ENCODE measurements around the gene PNPLA3. TPM values are rescaled to one million over a fixed set of nuclear protein-coding genes. Genes with fewer than 3 reads are reported as not detected.

The PNPLA3 gene
- polyA plus RNA-seq, 1 of the 3 experiments (the other 2 are of a cell fraction) = 3.2 TPM

GRCh38 chr22:43931771-43932170 lies 8.2 kb downstream of the PNPLA3 start:
- no peaks in the 10 kb centered on the region for H3K27me3 ChIP-seq (ENCODE audit: insufficient read depth)
- no peak for TF ChIP-seq NRF1 (IDR thresholded peaks at IDR 0.05; ENCODE audit: low read depth, low read length)
- TF ChIP-seq TEAD4 (IDR thresholded peaks at IDR 0.05; ENCODE audit: borderline replicate concordance, insufficient read depth) = no peak
- TF ChIP-seq CTCF (IDR thresholded peaks at IDR 0.05) = no peak
- no peak for TF ChIP-seq FOXJ3 (CRISPR knock-in tag; IDR thresholded peaks at IDR 0.05)
- TF ChIP-seq TCF12 (IDR thresholded peaks at IDR 0.05) = no peak
- no peak for TF ChIP-seq GABPA (IDR thresholded peaks at IDR 0.05; ENCODE audit: low read depth)
- no peak for TF ChIP-seq ELF1 (IDR thresholded peaks at IDR 0.05)
- TF ChIP-seq MAX (IDR thresholded peaks at IDR 0.05; ENCODE audit: low read depth) = no peak
- no peak for TF ChIP-seq RCOR1 (IDR thresholded peaks at IDR 0.05; ENCODE audit: low read length)
- TF ChIP-seq SMC3 (IDR thresholded peaks at IDR 0.05; ENCODE audit: low read depth, low read length) = no peak
- TF ChIP-seq PBX3 (IDR thresholded peaks at IDR 0.05) = no peak
- no peak for TF ChIP-seq ZBTB33 (IDR thresholded peaks at IDR 0.05; ENCODE audit: borderline replicate concordance, low read depth)
- no peak for TF ChIP-seq YY1 (IDR thresholded peaks at IDR 0.05; ENCODE audit: low read depth)
- TF ChIP-seq CHD2 (IDR thresholded peaks at IDR 0.05; ENCODE audit: low read length, partially characterized antibody) = no peak
- TF ChIP-seq RAD21 (IDR thresholded peaks at IDR 0.05; ENCODE audit: low read length) = no peak
- ChIA-PET POLR2A (no interaction called here), CTCF (interaction anchor here (6.9 kb wide), 1 partner anchor 14 kb away, joined by 52 read pairs; no protein-coding TSS in a partner anchor)
- no peaks in the 10 kb centered on the region for H3K9me3 ChIP-seq
- no peak for DNase-seq
- H3K79me2 ChIP-seq (ENCODE audit: insufficient read depth) = no peaks in the 10 kb centered on the region
- H3K9me2 ChIP-seq = no peaks in the 10 kb centered on the region
- H3K27ac ChIP-seq (ENCODE audit: low read depth in 2 of 2, low read length in 1 of 2) = no peak overlapping the region
- no peak overlapping the region for H2AFZ ChIP-seq (ENCODE audit: low read depth)
- WGBS (ENCODE audit: low lambda C conversion rate) = 73% methylated on average over 4 of the region's 4 CpGs
- H3F3A ChIP-seq (replicated peaks; ENCODE audit: insufficient read depth) = no peaks in the 10 kb centered on the region
- H3K4me3 ChIP-seq (ENCODE audit: low read depth in 2 of 2, low read length in 1 of 2) = no peak overlapping the region
- no peaks in the 10 kb centered on the region for H4K20me1 ChIP-seq (ENCODE audit: insufficient read depth)
- peaks cover 0 to 12% of the 10 kb centered on the region in 2 experiments for H3K36me3 ChIP-seq (replicated peaks in 1 of 2; ENCODE audit: control insufficient read depth in 1 of 2, insufficient read depth in 2 of 2, low read length in 1 of 2)
- no peak overlapping the region for H3K9ac ChIP-seq
- no peaks in the 10 kb centered on the region; a peak in 1 of 4 replicates for H3K4me1 ChIP-seq (ENCODE audit: control insufficient read depth in 1 of 2, insufficient read depth in 2 of 2, low read depth in 1 of 2, low read length in 1 of 2)
- no peak overlapping the region for H3K4me2 ChIP-seq

Measured in SK-N-SH (cell line).